ENCODE results near the gene AGPAT2. TPM values are rescaled to one million over a fixed set of nuclear protein-coding genes. Genes with fewer than 3 reads are reported as not detected.

The AGPAT2 gene
- total and polyA plus RNA-seq, 2 experiments from 2014 or later = 31.8 to 44.7 TPM

DNA sequence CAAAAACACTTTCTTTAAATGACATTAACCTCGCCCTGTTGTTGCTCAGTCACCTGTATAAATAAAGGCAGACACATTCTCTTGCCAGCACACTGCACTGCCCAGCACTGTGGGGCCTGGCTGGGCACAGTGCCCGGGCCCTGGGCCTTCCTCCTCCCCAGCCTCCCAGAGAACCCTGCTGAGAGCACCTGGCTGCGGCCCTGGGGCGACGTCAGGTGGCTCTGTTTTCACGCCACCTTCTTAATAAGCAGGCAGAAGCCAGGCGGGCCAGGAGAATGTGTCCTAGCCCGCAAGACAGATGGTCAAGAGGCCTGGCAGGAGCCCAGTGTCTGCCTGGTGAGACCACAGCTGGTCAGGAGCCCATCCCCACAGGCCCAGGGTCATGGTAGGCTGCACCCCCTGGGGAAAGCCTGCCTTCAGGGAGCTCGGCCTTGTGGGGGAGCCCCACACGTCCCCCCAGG is 8.2 kb upstream of the AGPAT2 start:
- Mint-ChIP-seq H3K4me3 (no peak overlapping the region), H3K36me3 (ENCODE audit: low read depth) (no peaks in the 10 kb centered on the region), H3K27me3 (ENCODE audit: insufficient read depth, low read depth, poor library complexity) (peaks cover 9% of the 10 kb centered on the region), H3K4me1 (peaks cover 8% of the 10 kb centered on the region), H3K9me3 (no peaks in the 10 kb centered on the region), H3K27ac (no peak overlapping the region)
- DNase-seq (ENCODE audit: low spot score) (no peak), ATAC-seq (no peak)
- H3K4me3 ChIP-seq = no peak overlapping the region
- H3F3A ChIP-seq (replicated peaks; ENCODE audit: low read depth) = no peaks in the 10 kb centered on the region
- no peak overlapping the region for H2AFZ ChIP-seq
- no peak overlapping the region for H3K4me2 ChIP-seq
- no peaks in the 10 kb centered on the region; the same call in 1 of the 2 replicates for H3K4me1 ChIP-seq (ENCODE audit: insufficient read depth)
- no peaks in the 10 kb centered on the region for H3K36me3 ChIP-seq (ENCODE audit: insufficient read depth)
- H3K27ac ChIP-seq (ENCODE audit: low read depth) = no peak overlapping the region
- H3K27me3 ChIP-seq (ENCODE audit: insufficient read depth) = no peaks in the 10 kb centered on the region
- H3K9me2 ChIP-seq (ENCODE audit: insufficient read depth) = no peaks in the 10 kb centered on the region
- no peaks in the 10 kb centered on the region for H4K20me1 ChIP-seq (replicated peaks; ENCODE audit: insufficient read depth)
- H3K79me2 ChIP-seq (replicated peaks; ENCODE audit: insufficient read depth) = no peaks in the 10 kb centered on the region
- TF ChIP-seq ZNF114 (CRISPR knock-in tag; IDR thresholded peaks at IDR 0.05) (no peak), NANOG (IDR thresholded peaks at IDR 0.05; ENCODE audit: borderline replicate concordance) (no peak), CREB1 (CRISPR knock-in tag; IDR thresholded peaks at IDR 0.05; ENCODE audit: low read depth) (no peak), EZH2phosphoT487 (IDR thresholded peaks at IDR 0.05; ENCODE audit: unreplicated experiment) (no peak), STAT1 (IDR thresholded peaks at IDR 0.05; ENCODE audit: unreplicated experiment) (no peak), JUNB (IDR thresholded peaks at IDR 0.05; ENCODE audit: unreplicated experiment) (no peak), ZNF331 (CRISPR knock-in tag; IDR thresholded peaks at IDR 0.05; ENCODE audit: low read depth) (no peak), EZH2 (IDR thresholded peaks at IDR 0.05; ENCODE audit: low read depth, unreplicated experiment) (no peak), POLR2AphosphoS5 (IDR thresholded peaks at IDR 0.05; ENCODE audit: low read depth) (no peak)
- TF ChIP-seq, protein P1, sequence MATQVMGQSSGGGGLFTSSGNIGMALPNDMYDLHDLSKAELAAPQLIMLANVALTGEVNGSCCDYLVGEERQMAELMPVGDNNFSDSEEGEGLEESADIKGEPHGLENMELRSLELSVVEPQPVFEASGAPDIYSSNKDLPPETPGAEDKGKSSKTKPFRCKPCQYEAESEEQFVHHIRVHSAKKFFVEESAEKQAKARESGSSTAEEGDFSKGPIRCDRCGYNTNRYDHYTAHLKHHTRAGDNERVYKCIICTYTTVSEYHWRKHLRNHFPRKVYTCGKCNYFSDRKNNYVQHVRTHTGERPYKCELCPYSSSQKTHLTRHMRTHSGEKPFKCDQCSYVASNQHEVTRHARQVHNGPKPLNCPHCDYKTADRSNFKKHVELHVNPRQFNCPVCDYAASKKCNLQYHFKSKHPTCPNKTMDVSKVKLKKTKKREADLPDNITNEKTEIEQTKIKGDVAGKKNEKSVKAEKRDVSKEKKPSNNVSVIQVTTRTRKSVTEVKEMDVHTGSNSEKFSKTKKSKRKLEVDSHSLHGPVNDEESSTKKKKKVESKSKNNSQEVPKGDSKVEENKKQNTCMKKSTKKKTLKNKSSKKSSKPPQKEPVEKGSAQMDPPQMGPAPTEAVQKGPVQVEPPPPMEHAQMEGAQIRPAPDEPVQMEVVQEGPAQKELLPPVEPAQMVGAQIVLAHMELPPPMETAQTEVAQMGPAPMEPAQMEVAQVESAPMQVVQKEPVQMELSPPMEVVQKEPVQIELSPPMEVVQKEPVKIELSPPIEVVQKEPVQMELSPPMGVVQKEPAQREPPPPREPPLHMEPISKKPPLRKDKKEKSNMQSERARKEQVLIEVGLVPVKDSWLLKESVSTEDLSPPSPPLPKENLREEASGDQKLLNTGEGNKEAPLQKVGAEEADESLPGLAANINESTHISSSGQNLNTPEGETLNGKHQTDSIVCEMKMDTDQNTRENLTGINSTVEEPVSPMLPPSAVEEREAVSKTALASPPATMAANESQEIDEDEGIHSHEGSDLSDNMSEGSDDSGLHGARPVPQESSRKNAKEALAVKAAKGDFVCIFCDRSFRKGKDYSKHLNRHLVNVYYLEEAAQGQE (IDR thresholded peaks at IDR 0.05; ENCODE audit: unreplicated experiment) = no peak
- TF ChIP-seq, protein P2, sequence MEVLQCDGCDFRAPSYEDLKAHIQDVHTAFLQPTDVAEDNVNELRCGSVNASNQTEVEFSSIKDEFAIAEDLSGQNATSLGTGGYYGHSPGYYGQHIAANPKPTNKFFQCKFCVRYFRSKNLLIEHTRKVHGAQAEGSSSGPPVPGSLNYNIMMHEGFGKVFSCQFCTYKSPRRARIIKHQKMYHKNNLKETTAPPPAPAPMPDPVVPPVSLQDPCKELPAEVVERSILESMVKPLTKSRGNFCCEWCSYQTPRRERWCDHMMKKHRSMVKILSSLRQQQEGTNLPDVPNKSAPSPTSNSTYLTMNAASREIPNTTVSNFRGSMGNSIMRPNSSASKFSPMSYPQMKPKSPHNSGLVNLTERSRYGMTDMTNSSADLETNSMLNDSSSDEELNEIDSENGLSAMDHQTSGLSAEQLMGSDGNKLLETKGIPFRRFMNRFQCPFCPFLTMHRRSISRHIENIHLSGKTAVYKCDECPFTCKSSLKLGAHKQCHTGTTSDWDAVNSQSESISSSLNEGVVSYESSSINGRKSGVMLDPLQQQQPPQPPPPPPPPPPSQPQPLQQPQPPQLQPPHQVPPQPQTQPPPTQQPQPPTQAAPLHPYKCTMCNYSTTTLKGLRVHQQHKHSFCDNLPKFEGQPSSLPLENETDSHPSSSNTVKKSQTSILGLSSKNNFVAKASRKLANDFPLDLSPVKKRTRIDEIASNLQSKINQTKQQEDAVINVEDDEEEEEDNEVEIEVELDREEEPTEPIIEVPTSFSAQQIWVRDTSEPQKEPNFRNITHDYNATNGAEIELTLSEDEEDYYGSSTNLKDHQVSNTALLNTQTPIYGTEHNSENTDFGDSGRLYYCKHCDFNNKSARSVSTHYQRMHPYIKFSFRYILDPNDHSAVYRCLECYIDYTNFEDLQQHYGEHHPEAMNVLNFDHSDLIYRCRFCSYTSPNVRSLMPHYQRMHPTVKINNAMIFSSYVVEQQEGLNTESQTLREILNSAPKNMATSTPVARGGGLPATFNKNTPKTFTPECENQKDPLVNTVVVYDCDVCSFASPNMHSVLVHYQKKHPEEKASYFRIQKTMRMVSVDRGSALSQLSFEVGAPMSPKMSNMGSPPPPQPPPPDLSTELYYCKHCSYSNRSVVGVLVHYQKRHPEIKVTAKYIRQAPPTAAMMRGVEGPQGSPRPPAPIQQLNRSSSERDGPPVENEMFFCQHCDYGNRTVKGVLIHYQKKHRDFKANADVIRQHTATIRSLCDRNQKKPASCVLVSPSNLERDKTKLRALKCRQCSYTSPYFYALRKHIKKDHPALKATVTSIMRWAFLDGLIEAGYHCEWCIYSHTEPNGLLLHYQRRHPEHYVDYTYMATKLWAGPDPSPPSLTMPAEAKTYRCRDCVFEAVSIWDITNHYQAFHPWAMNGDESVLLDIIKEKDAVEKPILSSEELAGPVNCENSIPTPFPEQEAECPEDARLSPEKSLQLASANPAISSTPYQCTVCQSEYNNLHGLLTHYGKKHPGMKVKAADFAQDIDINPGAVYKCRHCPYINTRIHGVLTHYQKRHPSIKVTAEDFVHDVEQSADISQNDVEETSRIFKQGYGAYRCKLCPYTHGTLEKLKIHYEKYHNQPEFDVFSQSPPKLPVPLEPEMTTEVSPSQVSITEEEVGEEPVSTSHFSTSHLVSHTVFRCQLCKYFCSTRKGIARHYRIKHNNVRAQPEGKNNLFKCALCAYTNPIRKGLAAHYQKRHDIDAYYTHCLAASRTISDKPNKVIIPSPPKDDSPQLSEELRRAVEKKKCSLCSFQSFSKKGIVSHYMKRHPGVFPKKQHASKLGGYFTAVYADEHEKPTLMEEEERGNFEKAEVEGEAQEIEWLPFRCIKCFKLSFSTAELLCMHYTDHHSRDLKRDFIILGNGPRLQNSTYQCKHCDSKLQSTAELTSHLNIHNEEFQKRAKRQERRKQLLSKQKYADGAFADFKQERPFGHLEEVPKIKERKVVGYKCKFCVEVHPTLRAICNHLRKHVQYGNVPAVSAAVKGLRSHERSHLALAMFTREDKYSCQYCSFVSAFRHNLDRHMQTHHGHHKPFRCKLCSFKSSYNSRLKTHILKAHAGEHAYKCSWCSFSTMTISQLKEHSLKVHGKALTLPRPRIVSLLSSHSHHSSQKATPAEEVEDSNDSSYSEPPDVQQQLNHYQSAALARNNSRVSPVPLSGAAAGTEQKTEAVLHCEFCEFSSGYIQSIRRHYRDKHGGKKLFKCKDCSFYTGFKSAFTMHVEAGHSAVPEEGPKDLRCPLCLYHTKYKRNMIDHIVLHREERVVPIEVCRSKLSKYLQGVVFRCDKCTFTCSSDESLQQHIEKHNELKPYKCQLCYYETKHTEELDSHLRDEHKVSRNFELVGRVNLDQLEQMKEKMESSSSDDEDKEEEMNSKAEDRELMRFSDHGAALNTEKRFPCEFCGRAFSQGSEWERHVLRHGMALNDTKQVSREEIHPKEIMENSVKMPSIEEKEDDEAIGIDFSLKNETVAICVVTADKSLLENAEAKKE (CRISPR knock-in tag; IDR thresholded peaks at IDR 0.05) = no peak
- TF ChIP-seq, protein P3, sequence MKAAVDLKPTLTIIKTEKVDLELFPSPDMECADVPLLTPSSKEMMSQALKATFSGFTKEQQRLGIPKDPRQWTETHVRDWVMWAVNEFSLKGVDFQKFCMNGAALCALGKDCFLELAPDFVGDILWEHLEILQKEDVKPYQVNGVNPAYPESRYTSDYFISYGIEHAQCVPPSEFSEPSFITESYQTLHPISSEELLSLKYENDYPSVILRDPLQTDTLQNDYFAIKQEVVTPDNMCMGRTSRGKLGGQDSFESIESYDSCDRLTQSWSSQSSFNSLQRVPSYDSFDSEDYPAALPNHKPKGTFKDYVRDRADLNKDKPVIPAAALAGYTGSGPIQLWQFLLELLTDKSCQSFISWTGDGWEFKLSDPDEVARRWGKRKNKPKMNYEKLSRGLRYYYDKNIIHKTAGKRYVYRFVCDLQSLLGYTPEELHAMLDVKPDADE (IDR thresholded peaks at IDR 0.05) = no peak
- TF ChIP-seq, protein P4, sequence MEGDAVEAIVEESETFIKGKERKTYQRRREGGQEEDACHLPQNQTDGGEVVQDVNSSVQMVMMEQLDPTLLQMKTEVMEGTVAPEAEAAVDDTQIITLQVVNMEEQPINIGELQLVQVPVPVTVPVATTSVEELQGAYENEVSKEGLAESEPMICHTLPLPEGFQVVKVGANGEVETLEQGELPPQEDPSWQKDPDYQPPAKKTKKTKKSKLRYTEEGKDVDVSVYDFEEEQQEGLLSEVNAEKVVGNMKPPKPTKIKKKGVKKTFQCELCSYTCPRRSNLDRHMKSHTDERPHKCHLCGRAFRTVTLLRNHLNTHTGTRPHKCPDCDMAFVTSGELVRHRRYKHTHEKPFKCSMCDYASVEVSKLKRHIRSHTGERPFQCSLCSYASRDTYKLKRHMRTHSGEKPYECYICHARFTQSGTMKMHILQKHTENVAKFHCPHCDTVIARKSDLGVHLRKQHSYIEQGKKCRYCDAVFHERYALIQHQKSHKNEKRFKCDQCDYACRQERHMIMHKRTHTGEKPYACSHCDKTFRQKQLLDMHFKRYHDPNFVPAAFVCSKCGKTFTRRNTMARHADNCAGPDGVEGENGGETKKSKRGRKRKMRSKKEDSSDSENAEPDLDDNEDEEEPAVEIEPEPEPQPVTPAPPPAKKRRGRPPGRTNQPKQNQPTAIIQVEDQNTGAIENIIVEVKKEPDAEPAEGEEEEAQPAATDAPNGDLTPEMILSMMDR (conservative IDR thresholded peaks at IDR 0.05; ENCODE audit: low read depth in 2 of 2) = no peak
